Endothelial cell of umbilical vein (primary cell): Measurements from ENCODE around the gene KLHL17. TPM values are rescaled to one million over a fixed set of nuclear protein-coding genes. Genes with fewer than 3 reads are reported as not detected.

Source experiments
- BruUV-seq: library from RNA; stranded (reverse); fragments of 400-500 nt; replicated peaks from 2 replicates; lab custom pipeline; 2021; lab: Mats Ljungman, UMichigan
- CTCF ChIA-PET: fragments of 300-600, 350-600 bp; sonication (Branson Sonifier 250); formaldehyde crosslinking; loops from one replicate; lab custom pipeline; 2021; ENCODE audit warnings: antibody characterized with exemption, inconsistent platforms; lab: Charles Lee
- POLR2A ChIA-PET: fragments of 300-600, 350-600 bp; sonication (Branson Sonifier 250); formaldehyde crosslinking; loops from one replicate; lab custom pipeline; 2021; ENCODE audit warnings: antibody characterized with exemption, inconsistent platforms; lab: Charles Lee
- DNase-seq: peaks from one replicate; pipeline ENCODE4 v3.0.0-alpha.2; 2011; ENCODE audit warnings: low read depth, low spot score
- FAIRE-seq: peaks from 2 replicates; lab custom pipeline; 2011; peaks lifted over from hg19 to GRCh38; lab: Jason Lieb, UNC
- H2AFZ ChIP-seq: 2 replicates; pipeline ENCODE4 v1.6.0; 2012; ENCODE audit warnings: low read depth, low read length, control low read depth, inconsistent platforms
- H3K27ac ChIP-seq: 2 replicates; pipeline ENCODE4 v1.5.1; 2011; ENCODE audit warnings: low read depth, mild to moderate bottlenecking, control low read depth, low read length, moderate library complexity; ENCODE audit not compliant: insufficient read depth
- H3K27me3 ChIP-seq, 2 experiments: 2 replicates each; pipeline versions ENCODE4 v1.6.0 to v1.6.1; 2011; ENCODE audit warnings: low read length in 2 of 2, mixed read lengths in 1 of 2; ENCODE audit not compliant: control insufficient read depth in 2 of 2, insufficient read depth in 2 of 2
- H3K36me3 ChIP-seq, 2 experiments: 2 replicates in 1 of 2; 3 replicates in 1 of 2; pipeline ENCODE4 v1.5.1; 2011; ENCODE audit warnings: low read length in 2 of 2, mild to moderate bottlenecking in 1 of 2, moderate library complexity in 1 of 2; ENCODE audit not compliant: control insufficient read depth in 2 of 2, insufficient read depth in 2 of 2; ENCODE audit errors: extremely low read depth in 1 of 2
- H3K4me1 ChIP-seq: 3 replicates; pipeline ENCODE4 v1.5.1; 2011; ENCODE audit warnings: mild to moderate bottlenecking, low read length; ENCODE audit not compliant: control insufficient read depth, insufficient read depth; ENCODE audit errors: extremely low read depth
- H3K4me2 ChIP-seq: 2 replicates; pipeline ENCODE4 v1.6.1; 2011; ENCODE audit warnings: low read length, control low read depth, mixed read lengths; ENCODE audit not compliant: insufficient read depth
- H3K4me3 ChIP-seq, 3 experiments: fragments of 200-600 bp in 1 of 3; sonication (generic), shearing (Covaris generic) in 1 of 3; replicated peaks in 1 of 3; 2 replicates each; pipeline ENCODE4 v1.5.1; 2011 to 2016; ENCODE audit warnings: control low read depth in 3 of 3, low read length in 3 of 3, mild to moderate bottlenecking in 2 of 3, inconsistent platforms in 1 of 3, low read depth in 1 of 3, moderate library complexity in 1 of 3; ENCODE audit not compliant: insufficient read depth in 1 of 3
- H3K79me2 ChIP-seq: 2 replicates; pipeline ENCODE4 v1.6.0; 2012; ENCODE audit warnings: low read length, inconsistent platforms; ENCODE audit not compliant: control insufficient read depth, insufficient read depth
- H3K9ac ChIP-seq: replicated peaks from 2 replicates; pipeline ENCODE3; 2011; ENCODE audit warnings: low read length, control low read depth; ENCODE audit not compliant: insufficient read depth; ENCODE audit errors: extremely low read depth
- H3K9me1 ChIP-seq: replicated peaks from 3 replicates; pipeline ENCODE4 v1.6.0; 2011; ENCODE audit warnings: mild to moderate bottlenecking, low read length; ENCODE audit not compliant: control insufficient read depth, insufficient read depth; ENCODE audit errors: extremely low read depth
- H3K9me3 ChIP-seq: replicated peaks from 2 replicates; pipeline ENCODE4 v1.5.1; 2012; ENCODE audit warnings: low read length, inconsistent platforms; ENCODE audit not compliant: control insufficient read depth, insufficient read depth
- H4K20me1 ChIP-seq: replicated peaks from 2 replicates; pipeline ENCODE3; 2011; ENCODE audit warnings: mild to moderate bottlenecking, low read length; ENCODE audit not compliant: control insufficient read depth, insufficient read depth; ENCODE audit errors: extremely low read depth
- CTCF ChIP-seq, 2 donors: IDR thresholded peaks; 1 replicate in 1 of 2; 2 replicates in 1 of 2; pipeline ENCODE4 v1.5.1; 2011; ENCODE audit warnings: low read length in 2 of 2, mild to moderate bottlenecking in 2 of 2, moderate library complexity in 2 of 2, control low read depth in 1 of 2, inconsistent platforms in 1 of 2, low read depth in 1 of 2; ENCODE audit not compliant: insufficient read depth in 1 of 2; ENCODE audit errors: extremely low read depth in 1 of 2
- EZH2 ChIP-seq: IDR thresholded peaks from 2 replicates; pipeline ENCODE4 v1.6.1; 2012; ENCODE audit warnings: borderline replicate concordance, low read depth, mild to moderate bottlenecking, moderate library complexity, low read length, inconsistent platforms; ENCODE audit not compliant: severe bottlenecking
- FOS ChIP-seq: IDR thresholded peaks from 2 replicates; pipeline ENCODE4 v1.6.1; 2011; ENCODE audit warnings: mild to moderate bottlenecking, low read length, moderate library complexity, borderline replicate concordance; ENCODE audit not compliant: insufficient read depth
- GATA2 ChIP-seq: IDR thresholded peaks from 2 replicates; pipeline ENCODE4 v1.7.0; 2011; ENCODE audit warnings: low read depth, mild to moderate bottlenecking, moderate library complexity, mixed read lengths, low read length; ENCODE audit not compliant: insufficient read length, insufficient read depth
- JUN ChIP-seq: IDR thresholded peaks from 2 replicates; pipeline ENCODE4 v1.6.1; 2011; ENCODE audit warnings: borderline replicate concordance, low read depth; ENCODE audit not compliant: insufficient read length, insufficient read depth
- MAX ChIP-seq: IDR thresholded peaks from 2 replicates; pipeline ENCODE4 v1.6.1; 2011; ENCODE audit not compliant: insufficient read depth, insufficient read length
- MYC ChIP-seq: IDR thresholded peaks from one replicate; pipeline ENCODE4 v1.6.1; 2011; ENCODE audit warnings: mild to moderate bottlenecking, low read depth, low read length
- POLR2A ChIP-seq: IDR thresholded peaks from 2 replicates; pipeline ENCODE4 v1.6.1; 2012; ENCODE audit warnings: low read depth, mild to moderate bottlenecking, control low read depth, low read length
- POLR2AphosphoS5 ChIP-seq: IDR thresholded peaks from 2 replicates; pipeline ENCODE4 v1.6.1; 2012; ENCODE audit warnings: low read depth, mild to moderate bottlenecking, control low read depth, low read length, moderate library complexity; ENCODE audit not compliant: insufficient read depth
- dilution Hi-C: fragments of 300-500 bp; cut with MboI; formaldehyde crosslinking; loops from one replicate; pipeline ENCODE4 v1.15.0; 2019; ENCODE audit warnings: low sequenced_read_pairs; ENCODE audit not compliant: extremely low pct_ligation_motif_present
- intact Hi-C: fragments of 100-400 bp; cut with micrococcal nuclease; formaldehyde crosslinking; loops from one replicate; pipeline ENCODE4 v1.10.0; 2022
- polyA plus RNA-seq, 4 experiments: library from polyadenylated mRNA; depleted of rRNA in 3 of 4; stranded (reverse) in 3 of 4; unstranded in 1 of 4; fragments of >200 nt; gene quantifications; 2 replicates each; pipeline versions ENCODE4 v1.2.1 to v1.2.3, GENCODE V29; 2011 to 2012; ENCODE audit warnings: missing spikeins in 1 of 4
- total RNA-seq: library from RNA; stranded (reverse); gene quantifications from 2 replicates; pipeline ENCODE4 v1.2.3, GENCODE V29; 2021

KLHL17 gene
- total and polyA plus RNA-seq, 2 donors (not counting 3 experiments of a cell fraction or from before 2014, with no cell fraction given) = 27.0 to 30.1 TPM

GRCh38 chr1:923991-924655, 36.3 kb upstream of the KLHL17 start:
- Histone ChIP-seq H3K4me2 (no peak overlapping the region), H3K27me3 (peaks cover 20 to 27% of the 10 kb centered on the region in 2 experiments), H4K20me1 (no peaks in the 10 kb centered on the region), H3K4me1 (no peaks in the 10 kb centered on the region), H3K36me3 (no peaks in the 10 kb centered on the region), H2AFZ (no peak overlapping the region), H3K27ac (no peak overlapping the region), H3K4me3 (peak overlapping the region in 1 of 3 experiments; percentile 3), H3K9me3 (no peaks in the 10 kb centered on the region), H3K9ac (no peak overlapping the region), H3K9me1 (no peaks in the 10 kb centered on the region), H3K79me2 (no peaks in the 10 kb centered on the region)
- BruUV-seq = no TSS peak
- FAIRE-seq = no peak
- no peak for TF ChIP-seq POLR2AphosphoS5
- TF ChIP-seq GATA2 = no peak
- TF ChIP-seq MYC = no peak
- TF ChIP-seq FOS = no peak
- TF ChIP-seq MAX = no peak
- no peak for TF ChIP-seq JUN
- no peak for TF ChIP-seq EZH2
- no peak for TF ChIP-seq POLR2A
- TF ChIP-seq CTCF (IDR thresholded peaks at IDR 0.05; ENCODE audit: extremely low read depth in 1 of 2, insufficient read depth in 1 of 2, low read depth in 1 of 2, low read length in 2 of 2) = no peak
- no peak for DNase-seq
- POLR2A ChIA-PET = no interaction called here
- dilution Hi-C loops (no loop called here), intact Hi-C loops (loop anchor here (2.0 to 5.0 kb wide), 2 partner anchors 19 to 33 kb away; partner anchors contain the start of gene NOC2L)
- CTCF ChIA-PET = interaction anchor here (1.4 kb wide), 1 partner anchor 14 kb away, joined by 4 read pairs; no protein-coding TSS in a partner anchor
